Stimulated activated CD8-positive, alpha-beta memory T cell treated with anti-CD3 and anti-CD28 coated beads, Interleukin-15, amount 100 ng/mL, for 4 hours (primary cell): ENCODE measurements around the gene MRPL47.
A peak's percentile ranks its signal among the peaks of the same experiment; 100 is the strongest.
"Not testable (repeated sequence)": the region's sequence is repeated elsewhere in the genome, so short reads cannot be mapped to it uniquely, and the experiment has no call there.

Experiments used
- DNase-seq, 2 donors: peaks; one replicate each; pipeline ENCODE4 v3.0.0-alpha.2; 2020; ENCODE audit warnings: low read depth in 2 of 2

The MRPL47 gene

DNA sequence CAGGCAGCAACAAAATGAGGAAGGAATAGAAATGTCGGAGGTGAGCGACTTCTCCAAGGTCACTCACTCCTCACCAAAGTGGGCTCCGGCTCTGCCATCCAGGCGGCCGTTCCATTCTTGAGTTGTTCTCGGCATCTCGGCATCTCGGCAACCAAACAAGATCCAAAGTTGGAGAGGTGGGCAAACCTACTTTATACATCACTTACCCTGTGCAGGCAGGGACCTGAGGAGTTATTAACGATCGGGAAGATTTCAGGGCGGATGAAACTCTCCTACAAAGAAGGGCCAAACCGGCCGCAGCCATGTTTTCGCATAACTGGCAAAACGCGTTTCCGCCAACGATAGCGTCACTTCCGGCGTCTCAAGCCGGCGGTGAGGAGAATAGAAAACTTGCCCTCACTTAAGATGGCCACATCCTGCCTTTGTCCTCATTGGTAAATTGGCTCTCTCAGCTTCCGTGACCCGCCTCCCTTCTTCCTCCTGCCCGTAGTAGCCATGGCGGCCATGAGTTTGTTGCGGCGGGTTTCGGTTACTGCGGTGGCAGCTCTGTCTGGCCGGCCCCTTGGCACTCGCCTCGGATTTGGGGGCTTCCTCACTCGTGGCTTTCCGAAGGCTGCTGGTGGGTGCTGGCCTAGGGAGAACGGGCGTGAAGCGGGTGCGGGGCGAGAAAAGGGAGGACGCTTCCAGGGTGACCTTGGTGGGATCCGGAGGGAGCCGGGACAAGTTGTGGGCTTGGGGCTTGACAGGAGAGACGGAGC lies at the start of gene MRPL47, which contains the start of gene NDUFB5:
Gene MRPL47 (minus strand): TSS at position 318 of the 758 bp plus-strand sequence. CDS start 14 bp downstream, at position 304.
Gene NDUFB5 (plus strand): TSS at position 474 of the 758 bp plus-strand sequence. CDS start 22 bp downstream, at position 496.
- DNase-seq: peak; percentile 83 to 90

DNA sequence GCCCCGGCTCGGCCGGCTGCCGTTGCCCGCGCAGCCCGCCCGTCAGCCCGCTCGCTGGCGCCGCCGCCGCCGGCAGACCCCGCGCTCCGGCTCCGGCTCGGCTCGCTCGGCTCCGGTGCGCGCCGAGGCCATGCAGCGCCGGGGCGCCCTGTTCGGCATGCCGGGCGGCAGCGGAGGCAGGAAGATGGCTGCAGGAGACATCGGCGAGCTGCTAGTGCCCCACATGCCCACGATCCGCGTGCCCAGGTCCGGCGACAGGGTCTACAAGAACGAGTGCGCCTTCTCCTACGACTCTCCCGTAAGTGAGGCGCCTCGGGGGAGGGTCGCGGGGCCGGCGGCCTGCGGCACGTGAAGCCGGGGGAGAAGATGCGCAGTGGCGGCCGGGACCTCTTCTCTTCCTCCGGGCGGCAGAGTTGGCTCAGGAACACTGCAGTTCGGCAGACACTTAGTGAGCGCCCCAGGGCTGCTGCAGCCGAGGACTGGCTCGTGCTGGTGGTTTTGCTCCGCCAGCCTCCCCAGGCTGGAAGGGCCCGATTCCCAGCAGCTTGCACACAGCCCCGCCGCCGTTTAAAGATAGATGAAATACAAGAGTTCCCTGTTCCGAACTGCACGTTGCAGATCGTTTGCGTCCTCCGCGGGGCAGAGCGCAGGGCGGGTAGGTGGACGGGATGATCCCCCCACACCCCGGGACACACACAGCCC lies 48.8 kb upstream of the MRPL47 start:
- DNase-seq: peak; percentile 30 to 41

DNA sequence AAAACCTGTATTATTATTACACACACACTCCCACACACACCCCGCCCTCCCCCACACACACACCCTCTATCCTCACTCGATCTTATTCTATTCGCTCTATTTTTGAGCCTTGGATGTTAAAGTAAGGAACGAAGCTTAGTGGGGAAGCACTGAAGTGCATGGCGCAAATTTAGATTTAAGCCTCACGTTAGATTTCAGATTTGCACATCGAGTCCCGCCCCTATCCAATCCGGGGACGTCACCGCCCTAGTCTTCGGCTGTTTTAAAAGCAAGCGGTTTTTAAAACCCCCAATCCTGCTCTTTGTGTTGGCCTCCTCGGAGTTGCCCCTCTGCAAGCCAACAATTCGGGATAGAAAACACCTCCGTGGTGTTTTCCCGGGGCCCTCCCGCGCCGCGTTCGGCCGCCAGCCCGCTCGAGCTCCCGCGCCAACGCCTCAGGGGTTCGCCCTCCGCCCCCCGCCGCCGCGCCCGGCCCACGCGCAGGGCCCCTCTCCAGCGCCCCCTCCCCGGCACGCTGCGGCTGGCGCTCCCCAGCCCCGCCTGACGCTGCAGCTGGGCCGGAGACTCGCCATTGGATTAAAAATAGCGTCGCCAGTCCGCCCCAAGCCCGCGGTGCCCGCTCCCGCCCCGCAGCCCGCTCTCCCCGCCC lies 48.1 kb upstream of the MRPL47 start, which contains the start of gene USP13:
Gene USP13 (plus strand): TSS at position 594 of the 649 bp plus-strand sequence. CDS start 186 bp downstream, outside the sequence.
- DNase-seq: peak; percentile 27 to 41

DNA sequence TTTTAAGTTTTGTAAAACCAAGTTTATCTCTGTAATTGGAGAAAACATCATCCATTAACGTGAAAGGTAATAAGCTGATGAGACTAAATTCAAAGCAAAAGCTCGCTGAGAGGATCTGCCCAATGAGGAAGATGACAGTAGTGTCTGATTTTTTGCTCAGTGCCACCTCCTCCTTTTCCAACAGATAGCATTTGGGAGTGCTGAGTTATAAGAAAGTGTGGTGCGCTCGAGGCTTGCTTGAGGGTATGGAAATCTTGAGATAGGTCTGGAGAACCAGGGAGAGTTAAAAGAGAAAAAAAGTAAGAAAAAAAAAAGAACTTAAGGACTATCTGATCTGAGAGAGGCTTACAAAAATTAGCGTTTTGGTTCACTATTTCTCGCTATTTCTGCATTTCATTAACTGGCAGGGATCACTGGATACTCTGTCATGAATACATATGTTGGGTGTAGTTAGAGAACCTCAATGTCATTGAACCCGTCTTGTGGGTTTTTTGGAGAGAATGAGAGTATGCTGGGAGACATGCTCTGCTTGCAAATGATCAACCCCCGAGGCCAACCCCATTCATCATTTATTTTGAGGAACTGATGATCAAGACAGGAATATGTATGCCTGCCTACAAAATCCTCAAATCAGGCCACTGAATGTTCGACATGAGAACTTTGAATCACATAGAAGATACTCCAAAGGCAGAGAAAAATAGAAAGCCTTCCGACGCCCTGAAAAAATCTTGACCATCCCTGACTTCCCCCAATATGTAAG lies 47.4 kb upstream of the MRPL47 start:
- DNase-seq: no peak

DNA sequence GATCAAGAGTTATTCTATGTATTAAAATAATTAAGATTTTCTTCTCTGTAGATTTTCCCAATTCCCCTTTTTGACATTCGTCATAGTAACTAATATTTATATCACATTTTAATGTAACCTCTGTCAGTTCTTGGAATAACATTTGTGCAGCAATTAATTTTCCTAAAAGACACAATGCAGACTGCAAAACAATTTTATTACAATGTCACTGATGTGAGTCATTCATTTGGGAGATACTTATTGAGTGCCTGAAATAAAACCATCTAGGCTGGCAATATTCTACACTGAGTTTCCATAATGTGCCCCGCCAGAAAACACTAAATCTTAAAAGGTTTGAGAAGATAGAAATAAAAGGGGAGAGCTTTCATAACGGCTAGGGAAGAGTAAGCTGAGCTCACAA lies 41.7 kb upstream of the MRPL47 start:
- DNase-seq: no peak

DNA sequence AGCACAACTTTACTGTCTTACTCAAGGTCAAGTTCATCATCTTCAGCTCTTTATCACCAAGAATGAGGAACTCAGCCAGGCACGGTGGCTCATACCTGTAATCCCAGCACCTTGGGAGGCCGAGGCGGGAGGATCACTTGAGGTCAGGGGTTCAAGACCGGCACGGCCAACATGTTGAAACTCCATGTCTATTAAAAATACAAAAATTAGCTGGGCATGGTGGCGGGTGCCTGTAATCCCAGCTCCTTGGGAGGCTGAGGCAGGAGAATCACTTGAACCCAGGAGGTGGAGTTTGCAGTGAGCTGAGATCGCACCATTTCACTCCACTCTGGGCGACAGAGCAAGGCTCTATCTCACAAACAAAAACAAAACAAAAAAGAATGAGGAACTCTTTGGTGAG lies 39.4 kb upstream of the MRPL47 start:
- DNase-seq: not testable (repeated sequence)

DNA sequence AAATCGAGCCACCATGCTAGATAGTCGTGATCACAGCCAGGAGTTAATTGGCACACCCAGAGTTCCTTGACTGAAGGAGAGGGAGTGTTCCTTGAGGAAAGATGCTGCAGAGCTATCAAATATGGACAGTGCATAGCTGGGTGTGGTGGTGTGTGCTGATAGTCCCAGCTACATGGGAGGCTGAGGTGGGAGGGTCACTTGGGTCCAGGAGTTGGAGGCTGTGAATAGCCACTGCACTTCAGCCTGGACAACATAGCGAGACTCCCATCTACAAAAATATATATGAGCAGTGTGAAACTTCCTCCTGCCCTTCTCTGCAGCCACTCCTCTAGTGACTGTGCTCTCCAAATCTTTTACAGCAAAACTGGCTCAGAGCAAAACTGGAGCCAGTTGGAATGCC lies 38.4 kb upstream of the MRPL47 start:
- no peak for DNase-seq

DNA sequence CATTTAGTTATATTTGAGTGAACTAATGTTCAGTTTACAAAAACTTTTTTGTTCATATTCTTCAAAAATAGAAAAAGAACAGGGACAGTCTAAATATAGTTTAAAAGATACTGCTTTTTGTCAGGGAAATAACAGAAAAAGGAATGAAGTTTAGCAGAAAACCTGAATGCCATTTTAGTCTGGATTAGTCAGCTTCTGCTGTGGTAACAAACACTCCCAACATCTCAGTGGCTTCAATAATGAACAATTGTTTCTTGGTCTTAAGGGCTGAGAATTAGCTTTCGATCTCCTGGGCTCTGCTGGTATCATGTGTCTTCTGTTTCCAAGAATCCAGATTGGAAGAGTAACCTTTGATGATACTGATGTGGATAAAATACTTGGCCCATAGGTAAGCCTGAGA lies 36.0 kb upstream of the MRPL47 start:
- DNase-seq: no peak

DNA sequence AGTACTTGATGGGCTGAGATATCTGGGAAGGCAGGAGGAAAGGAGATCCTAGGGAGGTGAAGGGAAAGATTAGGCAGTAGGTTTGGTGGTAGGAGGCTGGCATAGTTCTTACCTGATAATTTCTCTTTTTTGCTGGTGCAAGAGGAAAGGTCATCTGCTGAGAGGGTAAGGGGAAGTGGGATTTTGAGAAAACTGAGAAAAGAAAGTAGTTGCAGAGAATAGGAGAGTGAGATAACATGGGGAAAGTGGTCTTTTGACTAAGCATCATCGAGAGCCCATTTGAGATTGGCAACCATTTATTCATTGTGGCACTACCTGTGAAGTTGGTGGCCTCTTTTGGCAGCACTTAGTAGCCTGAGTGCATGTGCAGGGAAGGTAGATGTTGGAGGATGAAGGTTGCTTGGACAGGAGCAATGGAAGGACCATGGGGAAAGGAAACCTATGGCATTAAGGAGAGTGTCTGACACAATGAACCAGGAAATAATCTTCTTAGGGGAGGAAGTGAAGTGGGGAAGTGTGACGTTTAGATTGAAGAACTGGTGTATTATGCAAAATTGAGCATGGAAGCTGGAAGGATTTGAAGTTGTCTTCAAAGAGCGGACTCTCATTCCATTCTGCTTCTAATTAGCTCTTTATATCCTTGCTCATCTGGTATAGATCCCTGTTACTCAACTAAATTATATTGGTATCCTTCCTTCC lies 26.5 kb upstream of the MRPL47 start:
- DNase-seq: no peak

DNA sequence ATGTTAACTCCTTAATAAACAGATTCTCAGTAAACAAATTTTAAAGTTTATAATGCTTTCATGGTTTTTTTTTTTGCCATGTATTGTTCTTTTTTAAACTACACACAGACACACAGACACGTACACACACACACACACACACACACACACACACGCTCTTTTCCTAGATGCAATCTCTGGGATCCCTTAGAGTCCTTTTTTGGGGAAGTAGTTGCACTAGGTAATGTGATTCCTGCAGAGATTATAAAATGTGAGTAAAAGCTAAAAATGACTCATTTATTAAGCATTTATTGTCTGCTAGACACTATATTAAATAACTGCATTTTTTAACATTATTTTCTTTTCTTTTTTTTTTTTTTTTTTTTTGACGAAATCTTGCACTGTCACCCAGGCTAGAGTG lies 20.0 kb upstream of the MRPL47 start:
- DNase-seq: no peak

DNA sequence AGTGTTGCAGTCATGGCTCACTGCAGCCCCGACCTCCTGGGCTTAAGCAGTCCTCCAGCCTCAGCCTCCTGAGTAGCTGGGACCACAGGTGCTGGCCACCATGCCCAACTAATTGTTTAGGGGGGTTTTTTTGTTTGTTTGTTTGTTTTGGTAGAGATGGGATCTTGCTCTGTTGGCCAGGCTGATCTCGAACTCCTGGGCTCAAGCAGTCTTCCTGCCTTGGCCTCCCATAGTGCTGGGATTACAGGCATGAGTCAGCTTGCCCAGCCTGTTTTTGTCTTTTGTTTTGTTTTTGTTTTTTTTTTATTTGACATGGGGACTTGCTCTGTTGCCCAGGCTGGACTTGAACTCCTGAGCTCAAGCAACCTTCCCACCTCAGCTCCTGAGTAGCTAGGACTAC lies 17.6 kb upstream of the MRPL47 start:
- no peak for DNase-seq

DNA sequence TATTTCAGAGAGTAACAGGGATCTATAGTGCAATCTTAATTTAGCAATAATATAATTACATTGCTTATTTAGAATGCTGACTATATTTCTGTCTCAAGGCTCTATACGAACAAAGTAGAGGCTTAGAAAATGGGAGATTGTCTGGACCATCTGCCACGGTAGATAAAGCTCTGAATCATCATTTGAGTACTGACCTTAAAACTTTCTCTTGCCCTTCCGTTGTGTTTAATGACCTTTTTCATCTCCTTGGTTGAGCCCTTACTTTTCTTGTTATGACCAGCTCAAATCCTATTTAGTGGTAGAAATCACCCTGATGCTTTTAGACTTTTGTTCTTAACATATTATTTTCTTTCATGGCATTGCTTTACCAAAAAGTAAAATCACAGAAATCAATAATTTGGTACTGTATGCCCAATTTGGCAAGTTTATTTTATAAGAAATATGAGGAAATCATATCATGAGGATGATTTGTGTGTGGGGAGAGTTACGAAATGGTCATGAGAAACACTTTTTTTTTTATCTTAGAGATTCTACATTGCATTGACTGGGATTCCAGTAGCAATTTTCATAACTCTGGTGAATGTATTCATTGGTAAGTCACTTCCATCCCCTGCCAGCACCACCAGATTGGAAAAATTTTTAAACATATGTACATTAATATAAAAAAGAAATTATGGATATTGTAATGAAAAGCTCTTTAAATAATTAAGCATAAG lies 11.2 kb upstream of the MRPL47 start:
- no peak for DNase-seq

DNA sequence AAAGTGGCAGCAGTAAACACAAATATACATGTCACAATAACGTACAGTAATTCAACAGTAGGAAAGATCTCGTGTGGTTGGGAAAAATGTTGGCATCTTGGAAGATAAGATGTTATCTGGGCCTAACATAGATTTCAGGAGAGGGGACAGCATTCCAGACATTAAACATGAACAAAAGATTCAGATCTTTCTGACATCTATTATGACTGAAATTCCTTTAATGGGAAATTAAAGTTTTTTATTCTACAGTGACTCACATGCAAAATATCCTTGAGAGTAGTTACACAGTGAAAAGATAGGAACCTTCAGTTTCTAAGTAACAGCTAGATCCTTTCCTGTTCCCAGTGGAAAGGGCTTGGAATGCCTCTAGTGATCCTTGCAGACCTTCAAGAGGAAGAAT lies 9.4 kb upstream of the MRPL47 start:
- DNase-seq: no peak

DNA sequence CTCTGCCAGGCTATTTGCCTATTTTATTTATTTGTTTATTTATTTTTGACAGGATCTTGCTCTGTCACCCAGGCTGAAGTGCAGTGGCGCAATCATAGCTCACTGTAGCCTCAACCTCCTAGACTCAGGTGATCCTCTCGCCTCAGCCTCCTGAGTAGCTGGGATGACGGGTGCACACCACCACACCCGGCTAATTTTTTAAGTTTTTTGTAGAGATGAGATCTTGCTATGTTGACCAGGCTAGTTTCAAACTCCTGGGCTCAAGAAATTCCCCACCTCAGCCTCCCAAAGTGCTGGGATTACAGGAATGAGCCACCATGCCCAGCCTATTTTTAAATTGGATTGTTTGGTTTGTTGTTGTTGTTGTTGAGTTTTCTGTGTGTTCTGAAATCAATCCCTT lies 5.6 kb upstream of the MRPL47 start:
- no peak for DNase-seq

DNA sequence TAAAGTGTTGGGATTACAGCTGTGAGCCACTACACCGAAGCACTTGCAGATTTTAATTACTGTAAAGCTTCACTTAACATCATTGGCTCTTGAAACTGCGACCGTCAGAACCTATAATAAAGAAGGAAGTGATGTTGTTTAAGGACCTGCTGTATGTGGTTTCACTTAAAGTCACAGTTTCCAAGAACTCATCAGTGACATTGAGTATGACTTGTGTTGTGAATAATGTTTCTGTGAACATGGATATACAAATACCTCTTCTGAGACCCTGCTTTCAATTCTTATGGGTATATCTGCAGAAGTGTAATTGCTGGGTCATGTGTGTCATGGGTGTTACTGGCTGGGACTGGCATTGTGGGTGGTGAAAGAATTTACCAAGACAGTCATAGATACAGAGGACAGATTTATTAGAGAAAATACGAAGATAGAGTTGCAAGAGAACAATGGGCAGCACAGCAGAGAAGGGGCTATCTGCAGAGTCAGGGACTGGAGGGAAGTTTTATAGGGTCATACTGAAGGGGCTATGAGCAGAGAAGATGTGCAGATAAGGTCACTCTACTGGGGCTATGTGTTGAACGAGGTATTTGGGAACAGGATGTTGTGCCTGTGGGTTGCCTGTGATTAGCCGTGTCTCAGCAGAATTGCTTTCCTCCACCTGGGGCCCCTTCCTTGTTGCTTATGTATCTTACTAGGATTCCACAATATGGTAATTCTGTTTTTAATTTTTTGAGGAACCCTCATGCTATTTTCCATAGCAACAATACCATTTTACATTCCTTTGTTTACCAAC lies 4.7 kb upstream of the MRPL47 start:
- no peak for DNase-seq

DNA sequence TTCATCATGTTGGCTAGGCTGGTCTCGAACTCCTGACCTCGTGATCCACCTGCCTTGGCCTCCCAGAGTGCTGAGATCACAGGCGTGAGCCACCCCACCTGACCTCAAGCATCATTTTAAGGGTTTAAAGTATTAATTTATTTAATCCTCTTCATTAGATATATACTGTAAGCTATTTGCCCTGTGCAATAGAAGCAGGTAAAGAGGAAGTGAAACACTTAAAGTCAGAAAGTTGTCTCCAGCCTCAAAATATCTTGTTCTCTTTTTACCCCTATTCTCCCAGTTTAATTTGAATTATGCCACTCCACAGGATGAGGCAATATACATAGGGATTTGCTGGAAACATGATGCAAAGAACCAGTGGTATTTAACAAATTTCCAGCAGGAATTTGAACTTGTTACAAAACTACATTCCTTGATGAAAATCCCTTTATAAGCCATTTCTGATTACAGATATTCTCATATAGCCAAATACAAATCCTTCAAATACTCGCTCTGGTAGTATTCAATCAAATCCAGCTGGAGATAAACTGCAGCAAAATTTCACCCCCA lies 2.2 kb upstream of the MRPL47 start:
- DNase-seq: no peak

DNA sequence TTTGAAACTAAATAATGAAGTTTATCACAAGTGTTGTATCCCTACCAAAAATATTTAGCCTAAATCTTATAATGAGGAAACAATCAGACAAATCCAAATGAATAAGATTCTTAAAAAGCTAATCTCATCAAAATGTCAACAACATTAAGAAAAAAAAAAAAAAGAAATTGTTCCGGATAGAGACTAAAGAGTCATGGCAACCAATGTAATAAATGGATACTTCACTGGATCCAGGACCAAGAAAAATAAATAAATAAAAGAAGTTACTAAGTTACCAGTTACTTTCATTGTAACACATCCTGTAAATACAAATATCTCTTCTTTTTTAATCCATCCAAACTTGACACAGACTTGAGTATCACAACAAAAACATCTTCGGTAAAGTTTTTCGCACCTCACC lies 607 bp downstream of the MRPL47 start:
- DNase-seq: no peak

DNA sequence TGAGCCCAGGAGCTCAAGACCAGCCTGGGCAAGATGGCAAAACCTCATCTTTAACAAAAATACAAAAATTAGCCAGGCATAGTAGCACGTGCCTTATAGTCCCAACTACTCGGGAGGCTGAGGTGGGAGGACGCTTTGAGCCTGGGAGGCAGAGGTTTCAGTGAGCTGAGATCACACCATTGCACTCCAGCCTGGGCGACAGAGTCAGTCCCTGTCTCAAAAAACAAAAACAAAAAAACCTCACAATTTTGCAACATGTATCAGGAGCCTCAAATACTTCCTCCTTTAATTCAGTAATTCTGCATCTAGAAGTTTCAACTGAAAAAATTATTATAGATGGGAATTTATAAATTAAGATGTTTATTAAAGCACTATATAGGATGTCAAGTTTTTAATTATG lies 1.1 kb downstream of the MRPL47 start:
- no peak for DNase-seq

DNA sequence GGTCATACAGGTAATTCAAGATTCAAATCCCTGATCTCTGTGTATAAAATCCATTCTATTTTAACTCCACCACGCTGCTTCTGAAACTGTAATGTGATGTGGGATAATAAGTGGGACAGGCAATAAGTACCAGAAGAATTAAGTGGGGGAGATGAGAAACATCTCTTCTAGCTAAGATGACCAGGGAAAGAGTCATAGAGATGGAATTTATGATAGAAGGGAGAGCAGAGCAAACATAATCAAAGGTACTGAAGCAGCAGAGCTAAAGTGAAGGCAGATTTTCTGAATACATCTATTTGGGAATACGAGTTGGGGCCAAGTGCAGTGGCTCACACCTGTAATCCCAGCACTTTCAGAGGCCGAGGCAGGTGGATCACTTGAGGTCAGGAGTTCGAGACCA lies 4.9 kb downstream of the MRPL47 start:
- DNase-seq: no peak
